Left kidney (tissue), 8 donors: ENCODE measurements around the gene ZFYVE28. TPM values are rescaled to one million over a fixed set of nuclear protein-coding genes. Genes with fewer than 3 reads are reported as not detected.
"Not testable (repeated sequence)": the region's sequence is repeated elsewhere in the genome, so short reads cannot be mapped to it uniquely, and the experiment has no call there.

Source experiments
- DNase-seq: peaks from one replicate; pipeline ENCODE4 v3.0.0-alpha.2; 2013
- long read RNA-seq, 8 donors: transcript quantifications; one replicate each; lab custom pipeline, GENCODE V29; 2026
- polyA plus RNA-seq: library from polyadenylated mRNA; unstranded; fragments of 120-200 nt; gene quantifications from one replicate; pipeline ENCODE4 v1.2.1, GENCODE V29; 2013; ENCODE audit not compliant: insufficient read length

Gene ZFYVE28
- 2.7 TPM for polyA plus RNA-seq
- long read RNA-seq, donor 1: 0 reads
- long read RNA-seq, donor 2: 0 reads
- long read RNA-seq, donor 3, partial matches to known transcripts: 0 of 1 reads
- long read RNA-seq, donor 3, other reads (novel, unspliced or antisense): 0 of 1 reads
- long read RNA-seq, donor 4: 0 reads
- long read RNA-seq, donor 5: 0 reads
- long read RNA-seq, donor 6: 0 reads
- long read RNA-seq, donor 7: 0 reads
- long read RNA-seq, donor 8: 0 reads

DNA sequence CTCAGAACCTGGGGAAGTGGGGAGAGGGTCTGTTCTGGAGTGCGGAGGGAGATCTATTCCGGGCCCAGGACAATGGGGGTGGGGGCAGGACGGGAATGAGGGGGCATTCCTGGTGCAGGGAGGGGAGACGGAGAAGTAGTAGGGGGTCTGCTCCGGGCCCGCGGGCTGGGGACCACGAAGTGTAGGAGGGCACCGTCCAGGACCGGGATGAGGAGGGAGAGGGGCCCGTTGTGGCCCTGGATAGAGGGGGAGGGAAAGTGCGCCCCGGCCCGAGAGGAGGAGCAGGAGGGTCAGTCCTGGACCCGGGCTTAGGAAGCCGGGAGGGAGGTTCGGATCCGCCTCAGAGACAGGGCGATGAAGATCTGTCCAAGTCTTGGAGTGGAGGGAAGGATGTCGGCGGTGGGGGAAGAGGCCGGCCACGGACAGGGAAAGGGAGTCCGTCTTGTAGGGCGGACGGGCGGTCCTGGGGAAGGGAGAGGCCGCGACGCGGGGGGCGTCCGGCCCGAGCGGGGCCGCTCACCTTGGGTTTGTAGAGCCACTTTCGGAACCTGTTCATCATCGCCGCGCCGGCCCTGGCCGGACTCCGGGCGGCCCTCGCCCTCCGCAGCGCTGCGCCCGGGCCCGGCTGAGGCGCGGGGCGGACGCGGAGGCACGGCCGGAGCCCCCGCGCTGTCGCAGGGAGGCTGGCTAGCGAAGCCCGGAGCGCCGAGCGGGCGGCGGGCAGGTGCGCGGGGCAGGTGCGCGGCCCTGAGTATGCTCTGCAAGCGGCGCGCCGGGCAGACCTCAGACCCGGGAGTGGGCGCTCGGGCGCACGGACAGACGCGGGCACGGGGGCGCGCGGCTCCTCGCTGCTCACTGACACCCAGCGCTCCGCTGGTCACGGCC, at the start of gene ZFYVE28:
Gene ZFYVE28, minus strand, starts transcription at position 881 of the 885 bp plus-strand sequence. Its CDS starts 322 bp downstream, at position 559.
- no peak for DNase-seq

DNA sequence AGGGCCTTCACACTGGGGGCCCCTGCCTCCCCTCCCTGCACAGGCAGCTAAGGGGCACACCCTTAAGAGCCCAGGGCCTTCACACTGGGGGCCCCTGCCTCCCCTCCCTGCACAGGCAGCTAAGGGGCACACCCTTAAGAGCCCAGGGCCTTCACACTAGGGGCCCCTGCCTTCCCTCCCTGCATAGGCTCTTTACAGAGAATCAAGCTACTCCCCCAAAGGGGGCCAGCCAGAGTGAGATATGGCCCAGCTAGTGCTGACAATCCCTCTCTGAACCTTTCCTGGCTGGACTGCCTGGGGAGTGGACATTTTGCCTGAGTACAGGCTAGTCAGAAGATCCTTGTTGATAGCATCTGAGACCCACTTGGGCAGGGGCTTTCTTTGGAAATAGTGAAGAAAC, 47.1 kb upstream of the ZFYVE28 start:
- not testable (repeated sequence) for DNase-seq

DNA sequence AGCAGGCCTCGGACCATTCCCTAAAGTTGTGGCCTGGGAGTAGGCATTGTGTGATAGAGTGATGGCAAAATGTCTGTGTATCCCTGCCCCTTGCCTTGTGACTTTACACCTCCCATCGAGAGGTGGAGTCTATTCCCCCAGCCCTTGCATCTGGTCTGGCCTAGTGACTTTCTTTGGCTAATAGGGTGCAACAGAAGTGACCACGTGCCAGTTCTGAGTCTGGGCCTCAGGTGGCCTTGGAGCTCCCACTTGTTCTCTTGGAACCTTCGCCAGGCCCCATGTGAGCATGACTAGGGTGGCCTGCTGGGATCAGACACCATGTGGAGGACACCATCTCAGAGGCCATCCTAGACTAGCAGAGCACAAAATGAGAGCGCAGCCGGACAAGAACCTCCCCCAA, 46.6 kb upstream of the ZFYVE28 start:
- no peak for DNase-seq

DNA sequence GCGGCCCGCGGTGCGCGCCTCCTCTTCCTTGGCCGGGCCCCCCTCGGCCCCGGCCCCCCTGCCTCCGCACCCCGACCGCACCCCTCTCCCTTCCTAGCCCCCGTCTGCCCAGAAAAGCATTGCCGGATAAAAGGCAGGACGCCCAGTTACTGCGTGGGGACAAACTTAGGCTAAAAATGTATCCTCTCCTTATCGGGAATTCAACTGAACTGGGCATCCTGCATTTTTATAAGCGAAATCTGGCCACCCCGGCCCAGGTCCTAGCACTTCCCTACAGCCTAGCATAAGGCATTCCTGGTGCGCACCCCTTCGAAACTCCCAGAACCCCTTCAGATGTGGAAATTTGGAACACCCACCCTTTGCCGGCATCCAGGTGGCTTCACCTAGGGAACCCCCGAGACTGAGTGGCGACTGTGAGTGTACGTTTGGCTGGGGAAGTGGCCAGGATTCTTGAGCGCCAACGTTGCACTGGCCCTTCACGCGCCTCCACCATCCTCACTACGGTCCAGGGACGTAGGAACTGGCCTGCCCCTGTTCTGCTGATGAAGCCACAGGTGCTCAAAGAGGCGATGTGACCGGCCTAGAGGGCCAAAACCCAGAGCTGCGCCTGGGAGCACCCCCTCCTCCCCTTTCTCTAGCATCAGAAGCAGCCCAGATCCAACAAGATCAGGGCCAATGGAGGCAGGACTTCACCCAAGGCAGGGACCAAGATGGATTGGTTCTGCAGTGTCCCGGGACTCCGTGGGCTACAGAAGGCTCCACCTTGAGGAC, 44.7 kb upstream of the ZFYVE28 start:
- DNase-seq: no peak

DNA sequence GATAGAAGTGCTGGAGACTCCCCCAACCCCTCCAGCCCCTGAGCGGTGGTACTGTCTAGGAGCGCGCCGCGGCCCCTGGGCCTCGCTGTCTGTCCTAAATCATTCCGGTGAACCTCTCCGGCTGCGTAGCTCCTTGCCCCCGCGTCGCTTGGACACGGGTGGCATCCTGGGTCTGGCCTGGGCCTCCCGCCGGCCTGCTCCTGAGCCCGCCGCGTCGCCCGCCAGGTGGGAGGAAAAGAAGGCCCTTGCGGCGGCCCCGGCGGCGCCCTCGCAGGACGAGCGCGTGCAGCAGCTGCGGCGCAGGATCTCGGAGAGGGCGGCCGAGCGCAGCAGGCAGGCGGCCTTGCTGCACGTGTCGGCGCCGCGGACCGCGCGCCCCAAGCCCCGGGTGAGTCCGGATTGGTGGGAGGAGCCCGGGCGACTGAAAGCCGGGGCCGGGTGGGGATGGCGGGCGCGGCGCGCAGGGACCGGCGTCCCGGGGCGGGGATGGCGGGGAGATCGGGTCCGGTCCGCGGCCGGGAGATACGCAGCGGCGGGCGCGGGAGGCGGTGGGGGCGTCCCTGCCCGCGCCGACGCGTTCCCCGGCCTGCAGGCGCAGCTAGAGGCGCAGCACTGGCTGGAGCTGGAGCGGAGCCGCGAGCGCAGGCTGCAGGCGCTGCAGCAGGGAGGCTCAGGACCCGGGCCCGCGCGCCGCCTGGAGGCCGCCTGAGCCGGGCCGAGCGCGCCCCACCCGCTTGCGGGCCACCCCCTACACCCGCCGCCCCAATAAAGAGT, 44.0 kb upstream of the ZFYVE28 start:
- peak; percentile 51 for DNase-seq

DNA sequence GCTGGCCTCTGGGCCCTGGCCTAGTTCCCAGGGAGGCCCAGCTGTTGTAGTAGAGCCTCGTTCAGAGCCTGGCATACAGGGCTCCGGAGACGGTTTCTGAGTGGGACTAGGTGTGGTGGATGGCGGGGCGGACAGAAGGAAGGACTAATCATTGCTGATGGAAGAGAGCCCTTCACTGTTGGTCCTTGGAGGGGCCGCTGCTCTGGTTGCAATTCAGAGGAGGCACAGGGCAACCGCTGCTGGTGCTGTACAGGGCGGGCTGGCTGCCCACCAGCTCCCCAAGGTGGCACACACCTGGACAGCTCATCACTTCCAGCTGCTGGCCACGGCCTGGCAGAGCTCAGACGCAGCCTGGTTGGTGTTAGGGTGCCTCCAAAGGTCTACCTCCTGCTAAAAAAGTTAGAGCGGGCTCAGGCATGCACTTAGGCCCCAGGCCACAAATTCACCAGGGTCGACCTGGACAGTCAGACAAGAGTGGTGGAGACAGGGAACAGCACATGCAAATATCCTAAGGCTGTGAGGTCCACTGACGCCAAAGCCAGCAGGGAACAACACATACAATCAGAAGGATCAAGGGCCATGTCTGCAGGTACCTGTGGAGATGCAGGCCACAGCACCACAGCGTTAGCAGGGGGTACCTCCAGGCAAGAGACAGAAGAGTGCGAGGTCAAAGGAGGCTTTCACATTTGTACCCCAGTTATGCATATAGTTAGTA, 43.0 kb upstream of the ZFYVE28 start:
- no peak for DNase-seq

DNA sequence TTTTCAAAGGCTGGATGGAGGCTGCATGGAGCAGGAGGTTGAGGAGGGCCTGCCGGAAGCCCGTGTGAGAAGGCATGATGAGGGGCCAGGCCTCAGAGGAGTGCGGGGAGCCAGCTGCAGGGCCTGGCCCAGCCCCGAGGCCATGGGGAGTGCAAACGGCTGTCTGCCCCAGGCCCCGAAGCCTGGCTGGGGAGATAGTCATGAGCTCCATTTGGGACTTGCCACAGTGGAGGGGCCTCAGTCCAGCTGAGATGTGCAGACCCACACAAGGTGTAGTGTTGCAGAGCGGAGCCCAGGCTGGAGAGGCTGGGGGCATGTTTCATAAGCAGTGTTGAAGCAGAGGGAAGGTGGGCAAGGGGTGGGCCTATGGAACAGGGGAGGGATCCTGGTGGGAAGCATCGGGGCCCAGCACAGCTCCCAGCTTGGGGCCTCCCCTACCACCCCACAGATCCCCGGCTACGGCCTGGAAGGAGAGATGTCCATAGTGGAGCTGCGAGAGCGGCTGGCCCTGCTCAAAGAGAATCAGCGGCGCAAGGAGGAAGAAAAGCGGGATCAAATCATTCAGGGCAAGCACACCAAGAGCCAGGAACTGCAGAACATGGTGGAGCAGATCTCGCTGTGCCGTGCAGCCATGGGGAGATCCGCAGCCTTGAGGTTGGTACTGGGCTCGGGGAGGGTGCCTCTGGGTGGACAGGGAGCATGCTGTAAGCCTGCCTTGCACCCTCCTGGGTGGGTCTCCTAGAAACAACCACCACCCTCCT, 41.3 kb upstream of the ZFYVE28 start:
- no peak for DNase-seq

DNA sequence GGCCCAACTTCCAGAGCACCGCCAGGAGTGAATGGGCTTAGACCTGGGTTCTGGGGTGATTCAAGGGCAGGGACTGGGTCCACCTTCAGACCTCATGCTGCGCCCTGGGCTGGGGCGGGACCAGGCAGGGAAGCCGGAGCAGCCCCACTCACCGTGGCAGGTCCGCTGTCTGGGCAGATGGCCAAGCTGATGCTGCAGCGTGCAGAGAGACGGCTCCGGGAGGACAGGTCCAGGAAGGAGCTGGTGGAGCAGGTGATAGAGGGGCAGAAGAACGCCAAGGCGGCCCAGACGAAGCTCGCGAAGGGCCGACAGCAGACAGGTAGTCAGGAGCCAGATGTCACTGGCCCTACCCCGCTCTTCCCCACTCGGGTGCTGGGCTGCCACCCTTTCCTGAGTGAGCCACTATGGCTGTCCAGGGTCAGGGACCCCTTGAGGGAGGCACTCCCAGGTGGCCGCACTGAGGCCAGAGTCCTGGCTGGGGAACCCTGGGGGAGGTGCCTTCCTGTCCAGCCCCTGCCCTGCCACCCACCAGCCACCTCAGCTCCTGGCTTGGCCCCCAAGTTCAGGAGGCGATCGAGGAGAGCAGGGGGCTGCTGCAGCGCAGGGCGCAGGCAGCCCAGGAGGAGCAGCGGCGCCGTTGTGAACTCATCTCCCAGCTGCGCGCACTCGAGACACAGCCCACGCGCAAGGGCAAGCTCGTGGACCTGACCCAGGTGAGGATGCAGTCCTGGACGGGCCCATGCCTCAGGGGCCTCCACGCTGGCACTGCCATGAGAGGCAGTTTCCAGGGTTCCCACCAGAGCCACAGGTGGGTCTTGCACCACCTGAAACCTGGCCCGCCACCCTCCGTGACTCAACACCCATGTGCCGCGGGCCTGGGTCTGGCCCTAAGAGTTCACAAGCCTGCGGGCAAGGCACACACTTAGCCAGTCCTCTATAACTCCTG, 40.4 kb upstream of the ZFYVE28 start:
- no peak for DNase-seq

DNA sequence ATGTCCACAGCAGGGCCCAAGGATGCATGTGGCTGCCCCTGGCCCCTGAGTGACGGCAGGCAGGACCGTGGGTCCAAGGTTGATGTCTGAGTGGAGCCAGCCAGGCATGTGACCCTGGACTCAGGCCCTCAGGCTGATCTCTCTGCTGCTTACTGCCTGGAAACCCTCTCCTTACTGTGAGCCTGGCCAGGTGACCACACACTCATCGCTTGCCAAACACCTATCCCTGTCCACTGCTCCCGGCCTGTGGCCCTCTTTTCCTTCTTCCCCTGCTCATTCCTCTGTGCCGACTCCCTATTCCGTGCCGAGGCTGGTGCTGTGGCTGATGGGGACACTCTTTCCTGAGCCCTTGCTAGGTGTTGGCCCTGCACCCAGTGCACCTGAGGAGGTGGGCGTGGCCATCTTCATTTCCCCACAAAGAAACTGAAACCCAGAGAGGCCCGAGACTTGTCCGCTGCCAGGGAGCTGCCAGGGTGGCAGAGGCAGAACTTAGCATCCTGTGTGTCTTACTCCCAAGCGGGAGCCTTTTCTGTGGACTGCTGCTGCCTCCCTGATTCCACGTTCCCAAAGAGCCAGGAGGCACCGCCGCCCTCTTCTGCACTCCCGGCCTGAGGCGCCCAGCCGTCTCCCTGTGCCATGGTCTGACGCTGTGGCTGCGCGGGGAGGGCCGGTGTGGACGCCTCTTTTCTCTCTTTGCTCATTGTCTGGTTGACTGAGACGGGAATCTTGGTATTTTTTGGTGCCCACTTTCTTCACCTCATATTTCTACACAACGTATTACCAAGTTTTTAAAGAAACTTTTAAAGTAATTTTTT, 39.2 kb upstream of the ZFYVE28 start:
- no peak for DNase-seq

DNA sequence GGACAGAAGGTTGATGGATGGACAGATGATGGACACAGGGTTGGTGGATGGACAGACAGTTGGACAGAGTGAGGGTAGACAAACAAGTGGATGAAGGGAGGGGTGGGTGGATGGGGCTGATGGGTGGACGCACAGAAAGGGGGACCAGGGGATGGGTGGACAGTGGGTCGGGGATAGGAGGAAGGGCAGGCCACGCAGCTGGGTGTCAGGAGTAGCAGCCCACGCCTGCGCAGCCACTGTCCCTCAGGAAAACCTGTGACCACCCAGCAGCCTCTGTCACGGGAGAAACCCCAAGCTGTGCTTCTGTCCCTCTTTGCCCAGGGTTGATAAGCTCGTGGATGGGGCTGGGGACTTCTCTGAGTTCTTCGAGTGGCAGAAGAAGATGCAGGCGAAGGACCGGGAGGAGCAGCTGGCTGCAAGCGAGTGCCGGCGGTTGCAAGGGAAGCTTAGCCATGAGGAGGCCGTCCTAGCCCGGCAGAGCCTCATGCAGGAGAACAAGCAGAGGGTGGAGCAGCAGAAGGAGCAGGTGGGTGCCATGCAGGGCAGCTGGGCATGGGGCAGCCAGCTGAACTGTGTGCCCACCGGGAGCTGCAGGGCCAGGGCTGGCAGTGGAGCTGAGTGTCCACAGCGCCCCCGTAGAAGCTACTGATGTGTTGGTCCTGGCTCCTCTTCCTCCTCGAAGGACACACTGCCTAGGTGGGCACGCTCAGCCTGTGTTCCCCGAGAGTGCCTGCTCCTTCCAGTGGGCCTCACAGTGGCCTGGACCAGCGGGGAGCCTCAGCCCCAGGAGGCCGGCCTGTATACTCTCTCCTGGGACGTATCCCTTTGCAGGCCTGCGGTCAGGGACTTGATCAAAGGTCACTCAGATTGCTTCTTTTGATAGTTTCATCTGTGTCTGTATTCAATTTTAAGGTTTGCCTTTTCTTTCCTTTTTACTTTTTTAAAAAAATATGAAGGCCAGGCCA, 33.7 kb upstream of the ZFYVE28 start:
- DNase-seq: no peak

DNA sequence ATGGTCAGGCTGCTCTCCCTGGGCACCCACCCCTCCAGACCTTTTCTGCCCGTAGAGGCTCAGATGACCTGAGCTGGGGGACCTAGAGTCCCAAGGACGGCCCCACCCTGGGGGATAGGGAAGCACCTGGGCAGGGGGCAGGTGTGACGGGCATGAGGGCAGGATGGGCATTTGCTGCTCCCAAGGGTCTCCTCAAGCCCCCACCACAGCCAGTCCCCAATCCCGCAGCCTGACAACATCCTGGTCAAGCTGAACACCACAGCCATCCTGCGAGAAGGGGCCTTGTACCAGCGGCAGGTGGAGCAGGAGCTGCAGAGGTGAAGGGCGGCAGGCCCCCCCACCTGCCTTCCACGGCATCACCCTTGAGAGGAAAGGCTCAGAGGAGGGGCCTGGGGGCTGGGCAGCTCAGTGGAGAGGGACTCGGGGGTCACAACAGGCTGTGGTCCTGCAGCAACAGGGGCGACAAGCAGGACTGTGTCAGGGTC, 32.6 kb upstream of the ZFYVE28 start:
- DNase-seq: no peak

DNA sequence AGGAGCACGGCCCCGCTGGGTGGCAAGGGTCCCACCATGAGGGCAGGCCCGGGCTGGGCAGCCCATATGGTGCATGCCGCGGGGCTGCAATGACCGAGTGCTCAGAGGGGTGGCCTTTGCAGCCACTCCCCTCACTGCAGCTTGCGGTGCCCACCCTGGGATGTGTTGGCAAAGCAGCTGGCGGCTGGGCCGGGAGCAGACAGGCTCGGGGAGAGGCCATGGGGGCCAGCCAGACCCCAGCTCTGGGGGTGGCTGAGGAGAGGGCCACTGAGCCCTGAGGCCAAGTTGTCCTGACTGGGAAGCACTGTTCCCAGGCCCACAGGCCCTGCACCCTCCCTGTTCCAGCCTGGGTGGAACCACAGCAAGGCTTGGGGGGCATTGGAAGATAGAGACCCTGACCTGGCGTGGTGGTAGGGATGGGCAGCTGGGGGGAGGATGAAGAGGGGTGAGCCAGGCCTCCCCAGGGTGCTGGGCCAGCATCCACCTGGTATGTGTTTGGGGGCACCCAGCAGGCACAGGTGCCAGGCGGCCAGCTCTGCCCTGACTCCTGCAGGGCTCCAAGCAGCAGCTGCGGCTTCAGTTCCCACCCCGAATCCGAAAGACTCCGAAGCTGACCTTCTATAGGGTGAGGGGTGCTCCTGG, 32.1 kb upstream of the ZFYVE28 start:
- DNase-seq: no peak

DNA sequence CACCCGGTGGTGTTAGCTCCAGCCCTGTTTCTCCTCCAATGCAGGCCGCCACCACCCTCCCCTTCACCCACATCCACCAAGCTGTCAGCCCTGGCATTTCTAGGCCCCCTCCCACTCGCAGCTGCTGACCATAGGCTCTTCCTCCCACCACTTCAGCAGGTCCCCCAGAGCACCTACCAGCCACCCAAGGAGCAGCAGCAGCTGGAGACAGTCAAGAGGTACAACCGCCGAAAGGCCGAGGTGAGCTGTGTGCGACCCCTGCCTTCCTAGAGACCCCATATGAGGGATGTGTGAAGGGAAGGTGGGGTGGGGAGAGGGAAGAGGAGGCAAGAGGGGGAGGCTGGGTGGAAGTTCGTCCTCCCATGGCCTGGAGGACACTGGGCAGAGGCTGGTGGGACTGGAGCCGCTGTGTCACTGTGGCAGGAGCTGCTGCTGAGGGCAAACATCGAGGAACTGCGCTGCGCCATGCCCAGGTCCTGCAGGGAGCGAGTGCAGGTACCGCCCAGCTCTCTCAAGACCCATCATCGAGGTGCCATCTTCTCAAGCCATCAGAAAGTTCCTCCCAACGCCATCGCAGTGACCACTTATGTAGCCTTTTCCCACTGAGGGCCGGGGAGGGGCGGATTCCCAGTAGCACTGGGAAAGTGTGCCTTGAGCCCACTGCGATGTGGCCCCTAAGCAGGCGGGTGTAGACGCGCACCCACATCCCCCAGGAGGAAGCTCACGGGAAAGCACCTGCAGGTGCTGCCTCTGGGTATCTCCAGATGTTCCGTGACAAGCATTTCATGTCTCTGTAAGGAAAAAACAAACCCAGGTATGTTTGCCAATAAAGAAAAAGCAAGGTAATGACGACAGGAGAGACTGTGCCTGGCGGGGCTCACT, 31.3 kb upstream of the ZFYVE28 start:
- no peak for DNase-seq

DNA sequence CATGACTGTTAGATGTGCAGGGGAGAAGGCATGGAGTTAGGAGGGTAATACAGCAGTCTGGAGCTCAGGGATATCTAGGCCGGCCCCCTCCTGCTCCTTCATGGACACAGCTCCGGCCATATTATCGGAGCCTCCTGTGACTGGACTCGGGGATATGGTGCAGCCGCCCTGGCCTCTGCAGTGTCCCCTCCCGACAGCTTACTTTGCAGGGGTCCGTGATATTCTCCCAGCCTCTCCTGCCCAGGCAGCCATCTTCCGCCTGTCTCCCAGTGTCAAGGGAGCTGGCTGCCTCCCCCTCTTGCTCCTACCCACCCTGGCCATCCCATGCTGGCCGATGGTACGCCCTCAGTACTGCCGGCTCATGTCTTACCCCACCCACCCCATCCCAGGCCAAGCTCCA, 30.6 kb upstream of the ZFYVE28 start:
- DNase-seq: no peak

DNA sequence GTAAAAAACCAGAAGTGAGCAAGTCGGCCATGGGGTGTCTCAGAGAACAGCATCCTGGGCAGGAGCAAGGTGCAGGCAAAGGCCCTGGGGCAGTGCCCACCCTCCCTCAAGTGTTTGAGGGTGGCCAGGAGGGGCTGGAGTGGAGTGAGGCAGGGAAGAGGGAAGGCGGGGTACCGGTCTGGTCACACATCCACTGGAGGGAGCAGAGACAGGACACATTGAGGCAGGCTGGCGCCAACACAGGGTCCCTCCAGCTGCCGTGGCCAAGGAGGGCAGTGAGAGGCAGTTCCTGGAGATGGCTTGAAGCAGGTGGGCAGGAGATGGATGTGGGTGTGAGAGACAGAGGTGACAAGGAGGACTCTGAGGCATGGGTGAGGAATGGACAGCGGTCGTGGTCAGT, 30.1 kb upstream of the ZFYVE28 start:
- no peak for DNase-seq
